ENCODE data around the gene CCDC27.

Gene CCDC27

DNA sequence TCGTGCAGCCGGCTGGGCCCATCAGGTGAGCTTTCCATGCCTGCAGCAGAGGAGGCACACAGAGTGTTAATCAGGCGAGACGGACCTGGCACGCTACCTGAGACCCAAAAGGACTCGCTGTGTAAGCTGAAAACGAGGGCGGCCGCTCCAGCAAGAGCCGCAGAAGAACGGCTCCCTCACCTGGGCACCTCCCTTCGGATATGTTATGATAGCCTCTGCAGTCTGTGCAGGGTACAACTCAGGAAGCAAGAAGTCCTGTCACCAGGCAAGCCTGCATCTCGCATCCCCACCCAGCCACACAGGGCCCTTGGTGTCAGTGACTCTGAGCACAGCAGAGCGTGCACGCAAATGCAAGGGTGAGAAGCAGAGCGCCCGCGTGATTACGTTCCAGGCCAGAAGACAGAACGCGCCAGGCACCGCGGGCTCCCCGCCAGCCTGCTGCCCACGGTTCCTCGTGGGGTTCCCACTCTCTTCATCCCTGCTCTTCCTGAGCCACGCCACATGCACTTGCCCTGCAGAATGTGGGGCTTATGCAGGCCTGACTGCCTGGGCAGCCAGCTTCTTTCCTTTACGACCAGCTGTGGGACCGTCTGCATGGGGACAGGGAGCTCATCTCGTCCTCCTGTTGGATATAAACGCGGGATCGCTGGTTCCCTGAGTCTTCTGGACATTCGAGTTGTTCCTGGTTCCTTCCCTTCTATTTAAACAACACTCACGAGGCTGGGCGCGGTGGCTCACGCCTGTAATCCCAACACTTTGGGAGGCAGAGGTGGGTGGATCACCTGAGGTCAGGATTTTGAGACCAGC, 64.3 kb downstream of the CCDC27 start:
- peaks cover 10 to 50% (median 32%) of the 10 kb centered on the region in 11 experiments for H3K36me3 ChIP-seq

DNA sequence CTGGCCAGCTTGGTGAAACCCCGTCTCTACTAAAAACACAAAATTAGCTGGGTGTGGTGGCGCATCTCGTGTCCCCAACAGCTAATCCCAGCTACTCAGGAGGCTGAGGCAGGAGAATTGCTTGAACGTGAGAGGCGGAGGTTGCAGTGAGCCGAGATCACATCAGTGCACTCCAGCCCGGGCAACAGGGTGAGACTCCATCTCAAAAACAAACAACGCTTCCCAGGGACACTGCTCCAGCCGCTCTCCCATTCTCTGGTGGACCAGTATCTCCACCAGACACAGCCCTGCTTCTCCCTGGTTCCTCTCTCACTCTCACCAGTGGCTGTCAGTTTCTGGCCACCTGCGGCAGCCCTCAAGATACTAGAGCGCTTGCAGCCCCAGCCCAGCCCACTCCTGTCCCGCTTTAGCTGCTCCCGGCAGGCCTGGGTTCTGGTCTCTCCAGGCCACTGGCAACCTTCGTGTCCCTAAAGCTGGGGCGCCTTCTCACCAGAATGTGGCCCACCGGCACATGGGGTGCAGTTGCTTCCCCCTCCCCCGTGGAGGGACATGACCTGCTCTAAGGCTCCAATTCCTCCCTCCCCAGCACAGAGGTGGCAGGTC, 65.0 kb downstream of the CCDC27 start:
- peaks cover 11 to 57% (median 33%) of the 10 kb centered on the region in 11 experiments for H3K36me3 ChIP-seq
- H3K27ac ChIP-seq: no peak overlapping the region
- H3K4me1 ChIP-seq: peaks cover 18 to 36% (median 27%) of the 10 kb centered on the region in 10 experiments
- H3K9me3 ChIP-seq (replicated peaks in 1 of 11): no peaks in the 10 kb centered on the region
- H4K20me1 ChIP-seq: peaks cover 0 to 35% (median 0%) of the 10 kb centered on the region in 11 experiments; a peak in 5 of 22 replicates
- no peak overlapping the region for H3K9ac ChIP-seq
- no peak overlapping the region for H3K4me3 ChIP-seq
- no peak for TF ChIP-seq Cebpa-rat (IDR thresholded peaks at IDR 0.05)
- H3K27me3 ChIP-seq: no peaks in the 10 kb centered on the region
- H3K4me2 ChIP-seq: no peak overlapping the region

More for the DNA sequence above, 64.3 kb downstream of the CCDC27 start:
- peaks cover 11 to 29% (median 20%) of the 10 kb centered on the region in 10 experiments for H3K4me1 ChIP-seq
- no peak overlapping the region for H3K4me2 ChIP-seq
- no peaks in the 10 kb centered on the region for H3K27me3 ChIP-seq
- no peak for TF ChIP-seq Cebpa-rat (IDR thresholded peaks at IDR 0.05)
- H4K20me1 ChIP-seq: peaks cover 0 to 32% (median 0%) of the 10 kb centered on the region in 11 experiments; a peak in 5 of 22 replicates
- H3K9me3 ChIP-seq (replicated peaks in 1 of 11): no peaks in the 10 kb centered on the region
- H3K9ac ChIP-seq: no peak overlapping the region
- H3K4me3 ChIP-seq: no peak overlapping the region
- no peak overlapping the region for H3K27ac ChIP-seq

DNA sequence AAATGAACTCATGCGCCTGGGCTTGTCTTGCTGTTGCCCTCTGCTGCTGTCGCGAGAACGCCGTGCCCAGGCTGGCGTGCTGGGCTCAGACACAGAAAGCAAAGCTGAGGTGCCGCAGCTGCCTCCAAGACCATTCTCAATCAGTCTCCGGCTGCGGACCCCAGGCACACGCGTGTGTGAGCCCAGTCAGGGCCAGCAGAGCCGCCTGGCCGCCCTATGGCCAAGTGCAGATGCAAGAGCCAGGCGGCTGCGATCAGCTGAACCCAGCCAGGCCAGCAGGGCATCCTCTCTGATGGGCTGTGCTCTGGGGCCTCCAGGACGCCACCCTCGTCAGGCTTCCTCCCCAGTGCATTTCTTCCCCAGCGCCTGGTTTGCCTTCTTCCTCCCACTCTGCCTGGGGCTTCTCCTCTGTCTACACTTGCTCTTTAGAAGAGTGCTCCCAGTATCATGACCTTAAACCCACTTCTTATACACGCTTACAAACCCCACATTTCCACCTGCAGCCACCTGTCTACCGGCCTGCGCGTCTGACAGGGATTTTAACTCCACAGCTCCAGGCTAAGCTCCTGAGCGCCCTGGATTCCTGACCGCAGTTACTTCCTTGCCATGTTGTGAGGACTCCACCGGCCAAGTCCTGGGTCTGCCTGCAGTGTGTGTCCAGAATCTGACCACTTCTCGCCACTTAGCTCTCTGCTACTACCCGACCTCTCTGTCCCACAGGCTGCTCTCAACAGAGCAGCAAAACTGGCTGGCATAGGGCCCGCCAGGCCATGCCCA, 65.8 kb downstream of the CCDC27 start:
- no peak for TF ChIP-seq Cebpa-rat (IDR thresholded peaks at IDR 0.05)
- peaks cover 22 to 44% (median 33%) of the 10 kb centered on the region in 10 experiments for H3K4me1 ChIP-seq
- H3K9me3 ChIP-seq (replicated peaks in 1 of 11): no peaks in the 10 kb centered on the region
- H3K9ac ChIP-seq: no peak overlapping the region
- no peak overlapping the region for H3K4me3 ChIP-seq
- no peaks in the 10 kb centered on the region for H3K27me3 ChIP-seq
- H3K36me3 ChIP-seq: peaks cover 15 to 62% (median 41%) of the 10 kb centered on the region in 11 experiments
- H3K4me2 ChIP-seq: no peak overlapping the region
- H4K20me1 ChIP-seq: peaks cover 0 to 38% (median 0%) of the 10 kb centered on the region in 11 experiments; a peak in 5 of 22 replicates
- H3K27ac ChIP-seq: no peak overlapping the region

DNA sequence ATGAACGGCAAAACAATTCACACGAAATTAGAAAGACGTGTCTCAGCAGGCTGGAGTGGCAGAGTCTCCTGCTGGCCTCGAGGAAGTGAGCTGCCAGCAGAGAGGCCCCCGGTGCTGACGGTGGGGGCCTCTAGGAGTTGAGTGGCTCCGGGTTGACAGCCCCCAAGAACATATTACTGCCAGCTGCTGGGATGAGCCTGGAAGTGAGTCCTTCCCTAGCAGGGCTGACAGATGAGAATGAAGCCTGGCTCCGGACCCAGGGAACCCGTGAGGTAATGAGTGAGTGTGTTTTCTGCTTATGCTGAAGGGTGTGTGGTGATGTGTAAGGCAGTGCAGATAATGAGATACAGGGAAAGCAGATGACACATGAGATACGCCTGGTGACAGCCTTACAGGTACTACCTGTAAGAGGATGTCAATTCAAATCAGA, 67.5 kb downstream of the CCDC27 start:
- Histone ChIP-seq H3K36me3 (peaks cover 16 to 71% (median 42%) of the 10 kb centered on the region in 11 experiments), H3K9ac (no peak overlapping the region)

DNA sequence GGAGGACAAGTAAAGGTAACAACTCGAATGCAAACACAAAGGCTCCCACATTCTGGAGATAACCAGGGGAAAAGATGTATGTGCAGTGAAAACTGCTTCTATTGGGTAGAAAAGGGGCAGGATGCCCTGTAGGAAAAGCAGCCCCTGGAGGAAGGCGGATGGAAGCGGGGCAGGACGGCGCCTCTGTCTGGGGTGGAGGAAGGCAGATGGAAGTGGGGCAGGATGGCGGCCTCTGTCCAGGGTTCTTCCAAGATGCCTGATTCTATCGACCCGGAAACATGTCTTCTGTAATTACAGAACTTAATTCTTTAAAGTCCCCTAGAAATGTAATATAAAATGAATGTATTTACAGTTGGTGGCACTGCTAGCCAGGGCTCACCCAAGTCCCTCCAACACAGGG, 68.1 kb downstream of the CCDC27 start:
- 0 out of 22 replicates have a peak overlapping the region, but pooled peaks of 1 of the 11 experiments have one; percentile 14 for H3K9ac ChIP-seq
- no peaks in the 10 kb centered on the region for H3K9me3 ChIP-seq (replicated peaks in 1 of 11)
- H4K20me1 ChIP-seq: peaks cover 0 to 28% (median 0%) of the 10 kb centered on the region in 11 experiments; a peak in 5 of 22 replicates
- H3K27me3 ChIP-seq: no peaks in the 10 kb centered on the region
- peaks cover 13 to 69% (median 41%) of the 10 kb centered on the region in 11 experiments; a peak in 21 of 22 replicates for H3K36me3 ChIP-seq
- peaks cover 22 to 47% (median 35%) of the 10 kb centered on the region in 10 experiments for H3K4me1 ChIP-seq
- H3K4me2 ChIP-seq: peak overlapping the region; percentile 9 to 87 (median 80); a peak in 20 of 22 replicates
- peak overlapping the region in 4 of 11 experiments; percentile 34 to 52 (median 38); a peak in 2 of 22 replicates for H3K27ac ChIP-seq
- no peak overlapping the region for H3K4me3 ChIP-seq
- no peak for TF ChIP-seq Cebpa-rat (IDR thresholded peaks at IDR 0.05)

More for the DNA sequence above, 67.5 kb downstream of the CCDC27 start:
- Histone ChIP-seq H3K27me3 (no peaks in the 10 kb centered on the region), H3K4me2 (peak overlapping the region in 2 of 11 experiments; percentile 65 to 85; a peak in 3 of 22 replicates), H3K4me1 (peaks cover 22 to 46% (median 33%) of the 10 kb centered on the region in 10 experiments), H3K27ac (no peak overlapping the region), H3K9me3 (replicated peaks in 1 of 11) (no peaks in the 10 kb centered on the region), H4K20me1 (peaks cover 0 to 34% (median 0%) of the 10 kb centered on the region in 11 experiments; a peak in 5 of 22 replicates), H3K4me3 (no peak overlapping the region)
- no peak for TF ChIP-seq Cebpa-rat (IDR thresholded peaks at IDR 0.05)

DNA sequence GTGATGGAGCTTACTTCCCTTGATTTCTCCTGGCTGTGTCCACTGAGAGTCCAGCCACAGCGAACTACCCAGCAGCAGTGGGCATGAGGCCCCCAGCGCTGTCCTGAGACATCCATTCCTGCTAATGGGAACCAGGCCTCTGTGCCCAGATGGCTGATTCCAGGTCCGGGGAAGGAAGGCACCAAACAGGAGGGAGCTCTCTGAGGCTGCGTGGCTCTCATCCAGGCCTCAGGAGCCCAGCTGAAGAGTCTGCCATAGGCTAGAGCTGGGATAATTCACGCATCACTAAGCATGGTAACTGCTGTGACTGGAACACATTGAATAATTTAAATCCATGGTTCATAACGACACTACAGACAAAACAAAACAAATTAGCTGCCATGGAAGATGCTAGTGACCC, 68.8 kb downstream of the CCDC27 start:
- Histone ChIP-seq H3K4me1 (peaks cover 22 to 47% (median 41%) of the 10 kb centered on the region in 10 experiments), H3K9ac (peak overlapping the region in 4 of 11 experiments; percentile 5 to 32 (median 20); a peak in 3 of 22 replicates), H3K27me3 (no peaks in the 10 kb centered on the region), H3K4me3 (no peak overlapping the region), H3K4me2 (peak overlapping the region; percentile 9 to 87 (median 80); a peak in 20 of 22 replicates), H3K27ac (peak overlapping the region in 7 of 11 experiments; percentile 16 to 52 (median 39); a peak in 11 of 22 replicates), H4K20me1 (peaks cover 0 to 26% (median 0%) of the 10 kb centered on the region in 11 experiments; a peak in 5 of 22 replicates), H3K9me3 (replicated peaks in 1 of 11) (no peaks in the 10 kb centered on the region), H3K36me3 (peaks cover 19 to 69% (median 43%) of the 10 kb centered on the region in 11 experiments)
- no peak for TF ChIP-seq Cebpa-rat (IDR thresholded peaks at IDR 0.05)

Measured in BLaER1 treated with 17β-estradiol and CSF1 and Interleukin-3, amounts not matched to agents 10 nM and 100 nM (cell line).